ENCODE measurements around the gene PLEK. TPM values are rescaled to one million over a fixed set of nuclear protein-coding genes. Genes with fewer than 3 reads are reported as not detected.

The PLEK gene
- polyA plus RNA-seq, 1 of the 3 experiments (the other 2 are of a cell fraction): 0.02 TPM

GRCh38 chr2:68403199-68403644 is 38.1 kb downstream of the PLEK start (continued):
- TF ChIP-seq USF1 (IDR thresholded peaks at IDR 0.05; ENCODE audit: borderline replicate concordance, low read depth) (no peak), POLR2AphosphoS5 (IDR thresholded peaks at IDR 0.05; ENCODE audit: low read depth, low read length) (no peak), REST (IDR thresholded peaks at IDR 0.05; ENCODE audit: low read depth, low read length) (no peak), FOXM1 (IDR thresholded peaks at IDR 0.05; ENCODE audit: low read depth) (no peak)

- H3K9ac ChIP-seq: no peak overlapping the region
- H3K4me2 ChIP-seq: no peak overlapping the region
- ChIA-PET POLR2A (no interaction called here), CTCF (interaction anchor here (1.3 kb wide), 1 partner anchor 37 kb away, joined by 4 read pairs; no protein-coding TSS in a partner anchor)
- TF ChIP-seq RFX5 (IDR thresholded peaks at IDR 0.05; ENCODE audit: low read length) (no peak), NFIC (IDR thresholded peaks at IDR 0.05; ENCODE audit: borderline replicate concordance) (no peak), SMC3 (IDR thresholded peaks at IDR 0.05; ENCODE audit: low read depth, low read length) (no peak), USF1 (IDR thresholded peaks at IDR 0.05; ENCODE audit: borderline replicate concordance, low read depth) (no peak), FOXJ3 (CRISPR knock-in tag; IDR thresholded peaks at IDR 0.05) (no peak), TAF1 (IDR thresholded peaks at IDR 0.05; ENCODE audit: borderline replicate concordance, low read depth, low read length) (no peak)
- H3K9me3 ChIP-seq: no peaks in the 10 kb centered on the region
- H3K4me3 ChIP-seq (ENCODE audit: low read depth in 2 of 2, low read length in 1 of 2): no peak overlapping the region
- no peaks in the 10 kb centered on the region for H3K36me3 ChIP-seq (replicated peaks in 1 of 2; ENCODE audit: control insufficient read depth in 1 of 2, insufficient read depth in 2 of 2, low read length in 1 of 2)
- H3K4me1 ChIP-seq (ENCODE audit: control insufficient read depth in 1 of 2, insufficient read depth in 2 of 2, low read depth in 1 of 2, low read length in 1 of 2): no peaks in the 10 kb centered on the region
- 11% methylated on average over 2 of the region's 2 CpGs for WGBS (ENCODE audit: low lambda C conversion rate)
- H2AFZ ChIP-seq (ENCODE audit: low read depth): no peak overlapping the region
- DNase-seq: no peak
- H3K27me3 ChIP-seq (ENCODE audit: insufficient read depth): peaks cover 9% of the 10 kb centered on the region; the same call in 1 of the 2 replicates
- no peaks in the 10 kb centered on the region for H4K20me1 ChIP-seq (ENCODE audit: insufficient read depth)
- H3K79me2 ChIP-seq (ENCODE audit: insufficient read depth): no peaks in the 10 kb centered on the region
- H3F3A ChIP-seq (replicated peaks; ENCODE audit: insufficient read depth): no peaks in the 10 kb centered on the region
- H3K27ac ChIP-seq (ENCODE audit: low read depth in 2 of 2, low read length in 1 of 2): no peak overlapping the region
- no peaks in the 10 kb centered on the region for H3K9me2 ChIP-seq
These were observed 39.1 kb downstream of the PLEK start for GRCh38 chr2:68404164-68404563.

Measured in SK-N-SH (cell line).